ENCODE data around the gene NPBWR2.
"Not testable (repeated sequence)": the region's sequence is repeated elsewhere in the genome, so short reads cannot be mapped to it uniquely, and the experiment has no call there.

The NPBWR2 gene

GRCh38 chr20:64143018-64143801, 35.8 kb upstream of the NPBWR2 start:
- no peak for DNase-seq

- no peak for DNase-seq
These were observed 35.2 kb upstream of the NPBWR2 start for GRCh38 chr20:64142590-64142989.

GRCh38 chr20:64140956-64141355, 33.6 kb upstream of the NPBWR2 start:
- DNase-seq: no peak

DNA sequence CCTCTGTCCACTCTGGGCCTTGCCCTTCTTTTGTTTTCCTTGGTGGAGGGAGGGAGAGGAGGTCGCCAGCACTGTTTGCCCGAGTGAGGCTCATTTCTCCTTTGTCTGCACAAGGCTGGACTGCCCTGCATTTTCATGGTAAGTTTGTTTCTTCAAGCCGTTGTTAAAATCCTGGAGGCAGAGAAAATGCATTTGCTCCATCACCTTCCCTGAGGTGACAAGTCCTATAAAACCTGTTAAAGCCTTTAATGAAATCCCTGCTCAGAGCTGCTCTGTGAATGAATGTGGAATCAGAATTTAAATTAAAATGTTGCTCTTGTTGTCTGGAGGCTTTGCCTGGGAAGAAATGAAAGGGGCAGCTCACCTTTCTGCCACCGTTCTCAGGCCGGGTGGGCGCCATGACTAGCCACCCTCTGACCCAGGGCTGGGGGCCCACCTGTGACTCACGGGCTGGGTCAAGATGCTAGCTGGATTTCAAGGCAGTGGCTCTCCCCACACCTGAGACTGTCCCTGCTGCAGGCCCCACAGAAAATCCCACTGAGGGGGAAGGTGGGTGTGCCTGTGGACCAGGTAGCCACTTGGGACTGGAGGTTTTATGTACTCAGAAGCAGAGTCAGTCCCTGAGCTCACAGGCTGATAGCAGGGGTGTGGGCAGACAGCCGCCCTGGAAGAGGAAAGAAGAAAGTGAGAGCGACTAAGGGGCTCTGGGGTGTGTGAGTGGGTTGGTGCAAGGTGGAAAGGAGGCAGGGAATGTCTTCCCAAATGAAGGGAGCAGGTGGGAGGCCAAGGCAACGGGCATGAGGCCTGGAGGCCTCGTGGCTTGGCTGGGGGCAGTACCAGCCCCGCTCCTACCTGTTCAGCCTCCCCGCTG, 32.9 kb upstream of the NPBWR2 start:
- DNase-seq: no peak

DNA sequence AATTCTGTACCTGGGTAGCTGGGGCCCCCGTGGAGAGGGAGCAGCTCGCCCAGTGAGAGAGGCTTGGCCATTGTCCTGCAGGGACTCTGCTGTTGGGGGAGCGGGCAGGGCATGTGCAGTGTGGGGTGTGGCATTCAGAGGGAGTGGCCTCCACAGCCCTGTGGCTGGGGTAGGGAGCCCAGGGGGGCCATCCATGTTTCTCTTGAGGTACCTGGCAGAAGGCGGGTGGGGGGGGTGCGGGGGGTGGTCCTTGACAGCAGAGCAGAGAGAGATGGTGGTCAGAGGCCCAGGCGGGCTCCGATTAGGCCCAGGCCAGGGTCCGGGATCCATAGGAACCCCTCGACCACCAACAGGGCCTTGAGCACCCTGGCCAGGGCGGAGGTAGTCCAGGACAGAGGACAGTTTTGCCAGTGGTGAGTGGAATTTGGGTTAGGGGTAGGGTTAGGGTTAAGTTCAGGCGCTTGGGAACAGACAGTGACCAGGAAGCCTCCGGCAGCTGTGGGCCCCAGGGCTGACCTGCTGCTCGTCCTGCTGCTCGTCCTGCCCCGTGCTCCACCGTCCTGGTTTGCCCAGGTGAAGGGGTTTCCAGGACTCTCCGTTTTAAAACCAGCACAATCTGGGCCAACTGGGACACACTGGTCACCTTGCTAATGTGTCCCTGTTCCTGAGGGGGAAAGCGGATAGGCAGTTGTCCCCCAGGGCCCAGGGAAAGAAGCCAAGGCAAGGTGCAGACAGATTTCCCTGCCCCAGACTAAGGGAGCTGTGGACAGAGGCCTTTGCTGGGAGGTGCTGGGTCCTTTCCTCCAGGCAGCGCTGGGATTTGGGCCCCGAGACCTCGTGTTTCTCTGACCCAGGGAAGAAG, 32.1 kb upstream of the NPBWR2 start:
- DNase-seq: no peak

DNA sequence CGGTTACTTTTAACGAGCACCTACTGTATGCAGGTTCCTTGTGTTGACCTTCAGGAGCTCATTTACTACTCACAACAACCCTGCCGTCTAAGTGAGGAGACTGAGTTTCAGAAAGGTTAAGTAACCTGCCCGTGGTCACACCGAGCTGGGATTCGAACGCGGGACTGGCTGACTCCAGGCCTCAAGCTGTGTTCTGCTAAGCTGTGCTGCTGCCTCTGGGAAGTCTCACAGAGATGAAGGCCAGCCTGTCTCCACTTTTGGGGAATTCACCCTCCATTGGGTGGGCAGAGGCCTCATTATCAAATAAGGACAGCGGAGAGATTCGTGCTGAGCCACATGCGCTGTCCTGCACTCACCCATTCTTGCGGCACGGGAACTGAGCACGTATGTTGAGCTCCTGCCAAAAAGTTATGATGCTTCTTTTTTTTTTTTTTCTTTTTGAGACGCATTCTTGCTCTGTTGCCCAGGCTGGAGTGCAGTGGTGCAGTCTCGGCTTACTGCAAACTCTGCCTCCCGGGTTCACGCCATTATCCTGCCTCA, 31.0 kb upstream of the NPBWR2 start:
- DNase-seq: no peak

DNA sequence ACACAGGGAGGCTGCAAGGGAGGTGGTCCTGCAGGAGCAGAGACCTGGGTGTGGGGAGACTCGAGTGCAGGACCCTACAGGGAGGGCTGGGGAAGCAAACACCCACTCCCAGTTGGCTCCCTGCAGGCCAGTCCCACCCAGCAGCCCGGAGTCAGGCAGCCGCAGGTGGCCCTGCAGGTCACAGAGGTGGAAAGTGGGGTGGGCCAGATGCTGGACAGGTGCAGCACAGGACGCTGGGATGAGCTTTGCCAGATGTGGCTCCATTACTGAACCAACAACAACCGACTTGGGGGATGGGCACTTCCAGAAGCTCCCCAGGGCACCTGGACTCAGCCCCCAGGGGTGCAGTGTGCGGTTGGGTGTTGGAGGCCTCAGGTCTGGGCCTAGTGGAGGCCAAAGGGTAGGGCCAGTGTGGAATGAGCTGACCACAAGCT, 30.2 kb upstream of the NPBWR2 start:
- no peak for DNase-seq

- no peak for DNase-seq
These were observed 28.8 kb upstream of the NPBWR2 start for GRCh38 chr20:64136004-64136710.

- not testable (repeated sequence) for DNase-seq
These were observed 27.4 kb upstream of the NPBWR2 start for GRCh38 chr20:64134744-64135143.

DNA sequence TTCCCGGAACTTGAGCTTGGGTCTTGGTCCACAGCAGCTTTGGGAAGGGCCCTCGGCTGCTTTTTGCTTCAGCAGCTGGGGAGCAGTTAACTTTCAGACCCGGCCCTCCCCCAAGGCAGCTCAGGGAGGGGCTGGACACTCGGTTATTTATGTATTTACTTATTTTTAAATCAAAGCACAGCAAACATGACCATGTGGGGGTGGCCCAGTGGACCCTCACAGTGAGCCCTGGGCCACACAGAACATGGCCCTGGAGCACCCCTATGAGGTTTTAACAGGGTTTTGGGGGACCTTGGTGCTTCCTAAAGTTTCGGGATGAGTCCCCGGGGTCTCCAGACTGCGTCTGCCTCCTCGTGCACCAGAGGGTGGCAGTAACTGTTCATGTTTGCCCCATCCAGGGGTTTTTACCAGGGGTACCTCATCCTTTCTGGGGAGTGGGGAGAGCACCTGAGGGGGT, 26.6 kb upstream of the NPBWR2 start:
- DNase-seq: no peak

GRCh38 chr20:64131406-64131805, 24.0 kb upstream of the NPBWR2 start:
- no peak for DNase-seq

DNA sequence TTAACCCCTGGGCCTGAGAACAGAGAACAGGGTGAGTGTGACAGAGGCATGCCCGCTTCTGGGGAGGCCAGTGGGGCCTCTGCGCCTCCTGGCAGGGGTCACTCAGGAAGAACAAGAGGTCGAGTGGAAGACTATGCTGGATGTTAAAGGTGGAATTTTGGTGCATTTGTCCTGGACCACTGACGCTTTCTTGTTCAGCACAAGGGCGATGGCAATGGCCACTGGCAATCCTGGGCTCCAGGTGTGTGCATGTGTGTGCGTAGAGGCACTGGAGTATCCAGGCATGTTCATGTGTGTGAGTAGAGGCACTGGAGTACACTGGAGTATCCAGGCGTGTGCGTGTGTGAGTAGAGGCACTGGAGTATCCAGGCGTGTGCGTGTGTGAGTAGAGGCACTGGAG, 23.5 kb upstream of the NPBWR2 start:
- no peak for DNase-seq

DNA sequence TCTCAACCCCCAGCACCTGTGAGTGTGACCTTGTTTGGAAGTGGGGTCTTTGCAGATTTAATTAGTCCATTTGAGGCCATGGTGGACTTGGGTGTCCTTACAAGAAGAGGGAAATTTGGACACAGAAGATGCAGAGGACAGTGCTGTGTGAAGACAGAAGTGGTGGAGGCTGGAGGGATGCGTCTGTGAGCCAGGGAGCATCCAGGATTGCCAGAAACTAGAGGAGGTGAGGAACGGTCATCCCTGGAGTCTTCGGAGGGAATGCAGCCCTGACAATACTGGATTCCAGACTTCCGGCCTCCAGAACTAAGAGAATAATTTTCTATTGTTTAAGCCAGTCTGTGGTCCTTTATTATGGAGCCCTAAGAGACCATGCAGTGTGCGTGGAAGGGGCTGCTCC, 22.9 kb upstream of the NPBWR2 start:
- DNase-seq: no peak

GRCh38 chr20:64129146-64129782, 21.9 kb upstream of the NPBWR2 start:
- no peak for DNase-seq

GRCh38 chr20:64123517-64123916, 16.2 kb upstream of the NPBWR2 start:
- not testable (repeated sequence) for DNase-seq

DNA sequence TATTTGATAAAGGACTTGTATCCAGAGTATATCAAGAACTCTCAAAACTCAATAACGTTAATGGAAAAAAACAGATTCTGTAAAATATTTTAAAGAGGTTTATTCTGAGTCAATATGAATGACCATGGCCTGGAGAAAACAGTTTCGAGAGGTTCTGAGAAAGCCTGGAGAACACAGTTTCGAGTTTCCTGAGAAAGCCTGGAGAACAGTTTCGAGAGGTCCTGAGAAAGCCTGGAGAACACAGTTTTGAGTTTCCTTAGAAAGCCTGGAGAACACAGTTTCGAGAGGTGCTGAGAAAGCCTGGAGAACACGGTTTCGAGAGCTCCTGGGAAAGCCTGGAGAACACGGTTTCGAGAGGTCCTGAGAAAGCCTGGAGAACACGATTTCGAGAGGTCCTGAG, 15.6 kb upstream of the NPBWR2 start:
- not testable (repeated sequence) for DNase-seq

DNA sequence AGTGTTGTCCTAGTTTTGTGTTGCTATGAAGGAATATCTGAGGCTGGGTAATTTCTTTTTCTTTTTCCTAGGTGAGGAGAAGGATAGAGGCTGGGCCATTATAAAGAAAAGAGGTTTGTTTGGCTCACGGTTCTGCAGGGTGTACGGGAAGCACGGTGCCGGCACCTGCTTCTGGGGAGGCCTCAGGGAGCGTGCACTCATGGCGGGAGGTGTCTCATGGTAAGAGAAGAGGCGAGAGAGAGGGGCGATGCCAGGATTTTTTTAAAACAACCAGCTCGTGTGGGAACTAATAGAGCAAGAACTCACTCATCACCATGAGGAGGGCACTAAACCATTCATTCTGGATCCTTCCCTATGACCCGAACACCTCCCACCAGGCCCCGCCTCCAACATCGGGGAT, 14.2 kb upstream of the NPBWR2 start:
- no peak for DNase-seq

DNA sequence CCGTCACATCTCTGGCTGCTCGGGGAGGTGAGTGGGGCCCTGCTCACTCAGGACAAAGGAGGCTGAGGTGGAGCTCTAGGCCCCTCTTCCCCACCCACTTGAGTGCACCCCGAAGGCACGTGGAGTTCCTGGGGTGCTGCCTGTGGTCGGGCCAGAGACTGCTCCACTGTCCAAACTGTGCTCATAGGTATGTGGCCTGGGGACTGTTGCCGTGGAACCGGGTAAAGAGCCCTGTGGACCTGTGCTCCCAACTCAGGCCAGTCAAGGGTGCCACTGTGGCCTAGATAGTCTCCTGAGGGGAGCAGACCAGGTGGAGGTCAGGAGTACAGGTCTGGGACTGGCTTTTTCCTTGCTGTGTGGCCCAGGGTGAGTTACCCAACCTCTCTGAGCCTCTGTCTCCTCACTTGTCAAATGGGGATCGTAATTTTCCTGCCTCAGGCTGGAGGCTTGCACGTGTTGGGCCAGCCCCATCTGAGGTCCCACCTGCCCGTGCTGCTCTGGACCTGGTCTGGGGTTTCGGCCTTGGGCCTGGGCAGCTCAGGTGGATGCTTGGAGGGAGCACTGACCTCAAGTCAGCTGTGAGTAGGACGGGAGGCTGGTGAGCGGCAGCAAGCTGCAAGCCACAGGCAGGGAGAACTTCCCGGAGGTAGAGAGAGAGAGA, 12.4 kb upstream of the NPBWR2 start:
- DNase-seq: no peak

DNA sequence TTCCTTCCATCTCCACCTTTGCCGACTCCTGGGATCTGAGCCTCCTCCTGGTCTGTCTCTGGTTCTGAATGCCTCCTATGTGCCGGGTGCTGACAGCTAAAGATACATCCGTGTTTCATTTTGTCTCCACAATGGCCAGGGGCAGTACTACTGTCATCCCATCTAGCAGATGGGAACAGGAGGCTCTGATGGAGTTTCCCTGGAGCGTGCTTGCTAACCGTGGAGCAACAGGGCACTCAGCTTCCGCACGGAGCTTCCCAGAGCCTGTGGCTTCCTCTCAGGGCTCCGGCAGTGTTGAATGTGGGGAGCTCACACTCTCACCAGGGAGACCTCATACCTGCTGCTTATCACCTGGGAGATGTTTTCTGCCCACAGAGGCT, 11.9 kb upstream of the NPBWR2 start:
- no peak for DNase-seq

GRCh38 chr20:64117432-64117777, 10.0 kb upstream of the NPBWR2 start:
- DNase-seq: not testable (repeated sequence)
